ENCODE results near the gene GORAB. TPM values are rescaled to one million over a fixed set of nuclear protein-coding genes. Genes with fewer than 3 reads are reported as not detected.

GORAB gene
- total and polyA plus RNA-seq, 2 of the 8 experiments (the other 6 are each of a cell fraction or from before 2014, with no cell fraction given): 4.0 to 9.6 TPM

- TF ChIP-seq POLR2A (IDR thresholded peaks at IDR 0.05; ENCODE audit: control extremely low read depth in 1 of 2, low read depth in 2 of 2, low read length in 2 of 2) (no peak), SIRT6 (IDR thresholded peaks at IDR 0.05; ENCODE audit: low read length) (no peak), SIN3A (conservative IDR thresholded peaks at IDR 0.05 in 1 of 2, IDR thresholded peaks at IDR 0.05 in 1 of 2; ENCODE audit: low read depth in 1 of 2, low read length in 2 of 2) (no peak), SP4 (IDR thresholded peaks at IDR 0.05; ENCODE audit: low read length) (no peak)
These were observed 40.7 kb upstream of the GORAB start (continued) for GRCh38 chr1:170491291-170491690.

Data from H1 (cell line).